Large intestine (tissue), 3 donors: Measurements from ENCODE around the gene GUF1. TPM values are rescaled to one million over a fixed set of nuclear protein-coding genes. Genes with fewer than 3 reads are reported as not detected.
"Not testable (repeated sequence)": the region's sequence is repeated elsewhere in the genome, so short reads cannot be mapped to it uniquely, and the experiment has no call there.

ENCODE experiments used
- DNase-seq, 2 donors: peaks; one replicate each; pipeline versions ENCODE4 v3.0.0 to v3.0.0-alpha.2; 2013
- H3K27ac ChIP-seq: one replicate; pipeline ENCODE4 v1.5.1; 2013; ENCODE audit warnings: low read length
- H3K27me3 ChIP-seq: 2 replicates; pipeline ENCODE4 v1.6.1; 2013; ENCODE audit warnings: low read length; ENCODE audit not compliant: control insufficient read depth, insufficient read depth
- H3K36me3 ChIP-seq: 2 replicates; pipeline ENCODE4 v1.6.1; 2013; ENCODE audit warnings: low read length; ENCODE audit not compliant: control insufficient read depth, insufficient read depth
- H3K4me1 ChIP-seq: one replicate; pipeline ENCODE4 v1.6.1; 2013; ENCODE audit warnings: low read length; ENCODE audit not compliant: control insufficient read depth, insufficient read depth
- H3K4me3 ChIP-seq: one replicate; pipeline ENCODE4 v1.5.1; 2013; ENCODE audit warnings: low read length
- H3K9me3 ChIP-seq: one replicate; pipeline ENCODE4 v1.6.1; 2013; ENCODE audit warnings: mild to moderate bottlenecking, low read depth, low read length, moderate library complexity; ENCODE audit not compliant: control insufficient read depth
- WGBS: methylation state at CpG from one replicate; pipeline ENCODE4 v1.1.5; 2013; ENCODE audit warnings: low lambda C conversion rate; ENCODE audit not compliant: insufficient coverage; 5-methylcytosine and 5-hydroxymethylcytosine counted together
- polyA plus RNA-seq: library from polyadenylated mRNA; unstranded; fragments of 120-200 nt; gene quantifications from one replicate; pipeline ENCODE4 v1.2.1, GENCODE V29; 2013

The GUF1 gene
- polyA plus RNA-seq, 1 donor: 30.0 TPM

GRCh38 chr4:44728694-44729093 is 50.5 kb downstream of the GUF1 start:
- not testable (repeated sequence) for H3K9me3 ChIP-seq, H3K4me1 ChIP-seq, H3K27ac ChIP-seq, H3K4me3 ChIP-seq, H3K36me3 ChIP-seq, H3K27me3 ChIP-seq, DNase-seq
- no CpG with 5 or more reads among the region's 9 CpGs for WGBS

- WGBS: 100% methylated on average over 2 of the region's 2 CpGs
- no peaks in the 10 kb centered on the region for H3K9me3 ChIP-seq
- peaks cover 2% of the 10 kb centered on the region for H3K27me3 ChIP-seq
- no peaks in the 10 kb centered on the region for H3K36me3 ChIP-seq
- H3K4me3 ChIP-seq: no peak overlapping the region
- no peak for DNase-seq
- no peak overlapping the region for H3K27ac ChIP-seq
- no peaks in the 10 kb centered on the region for H3K4me1 ChIP-seq
Observed at GRCh38 chr4:44736900-44737299, 58.7 kb downstream of the GUF1 start.

DNA sequence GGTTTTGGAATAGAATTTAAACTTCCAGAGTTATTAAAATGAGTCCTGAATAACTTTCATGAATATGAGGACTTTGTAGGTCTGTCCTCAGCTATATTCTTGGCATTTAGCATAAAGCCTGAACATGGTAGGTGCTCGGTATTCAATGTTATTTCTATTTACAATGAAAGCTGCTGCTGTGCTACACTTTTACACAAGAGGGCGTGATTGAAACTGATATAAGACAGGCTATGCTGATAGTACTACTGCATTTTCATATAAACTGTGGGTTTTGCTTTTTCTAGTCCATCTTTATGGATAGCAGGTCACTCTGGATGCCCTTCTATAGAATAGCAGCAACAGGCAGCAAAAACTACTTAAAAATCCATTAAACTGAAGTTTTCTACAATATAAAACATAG is 60.4 kb downstream of the GUF1 start:
- H3K36me3 ChIP-seq: no peaks in the 10 kb centered on the region
- H3K27me3 ChIP-seq: peaks cover 2% of the 10 kb centered on the region
- no peak for DNase-seq
- H3K27ac ChIP-seq: no peak overlapping the region
- no peaks in the 10 kb centered on the region for H3K9me3 ChIP-seq
- H3K4me1 ChIP-seq: no peaks in the 10 kb centered on the region
- WGBS: no CpG with 5 or more reads among the region's 2 CpGs
- no peak overlapping the region for H3K4me3 ChIP-seq

GRCh38 chr4:44740201-44740600 is 62.0 kb downstream of the GUF1 start:
- Histone ChIP-seq H3K27me3 (no peaks in the 10 kb centered on the region), H3K27ac (no peak overlapping the region), H3K9me3 (no peaks in the 10 kb centered on the region), H3K4me1 (no peaks in the 10 kb centered on the region), H3K36me3 (no peaks in the 10 kb centered on the region), H3K4me3 (no peak overlapping the region)
- no peak for DNase-seq
- WGBS: 67% methylated on average over 1 of the region's 2 CpGs

Other genes with a start within 250 kb of the GUF1 start
- 0.78 TPM for gene KCTD8, start 229.6 kb upstream of the GUF1 start, polyA plus RNA-seq
- gene YIPF7, start 26.8 kb upstream of the GUF1 start, polyA plus RNA-seq: 0.22 TPM
- 17.9 TPM for gene GNPDA2, start 48.1 kb downstream of the GUF1 start, polyA plus RNA-seq